HepG2 (cell line): Measurements from ENCODE around the gene ATP6V0E1. TPM values are rescaled to one million over a fixed set of nuclear protein-coding genes. Genes with fewer than 3 reads are reported as not detected.

Source experiments
- ATF7 ChIP-seq, 2 experiments: fragments of 450-650 bp in 1 of 2; sonication (generic) in 1 of 2; formaldehyde crosslinking in 1 of 2; IDR thresholded peaks; 2 replicates each; pipeline versions ENCODE4 v1.4.0 to v1.6.1; 2016 to 2020; ENCODE audit warnings: antibody characterized with exemption in 1 of 2, mild to moderate bottlenecking in 1 of 2, missing genetic modification reagents in 1 of 2
- KDM2A ChIP-seq: sonication (generic); formaldehyde crosslinking; IDR thresholded peaks from 2 replicates; pipeline ENCODE4 v1.4.0; 2020; ENCODE audit warnings: low read depth, missing genetic modification reagents, borderline replicate concordance
- NR3C1 ChIP-seq: sonication (generic); formaldehyde crosslinking; IDR thresholded peaks from 2 replicates; pipeline ENCODE4 v1.4.0; 2020; ENCODE audit warnings: missing genetic modification reagents
- POLR2A ChIP-seq, 2 experiments: IDR thresholded peaks; 2 replicates each; pipeline ENCODE4 v1.6.1; 2011; ENCODE audit warnings: low read depth in 2 of 2, low read length in 2 of 2, mild to moderate bottlenecking in 1 of 2, moderate library complexity in 1 of 2; ENCODE audit not compliant: insufficient read depth in 1 of 2
- SNAPC4 ChIP-seq: sonication (generic); formaldehyde crosslinking; IDR thresholded peaks from 2 replicates; pipeline ENCODE4 v1.4.0; 2020; ENCODE audit warnings: mild to moderate bottlenecking, missing genetic modification reagents
- THAP8 ChIP-seq: sonication (generic); formaldehyde crosslinking; IDR thresholded peaks from 2 replicates; pipeline ENCODE4 v1.5.1; 2020; ENCODE audit warnings: missing genetic modification reagents, mild to moderate bottlenecking, borderline replicate concordance
- ZFP37 ChIP-seq: sonication (generic); formaldehyde crosslinking; IDR thresholded peaks from 2 replicates; pipeline ENCODE4 v1.4.0; 2020; ENCODE audit warnings: missing genetic modification reagents, borderline replicate concordance
- ZNF407 ChIP-seq: sonication (generic); formaldehyde crosslinking; IDR thresholded peaks from one replicate; pipeline ENCODE4 v1.5.1; 2020; ENCODE audit warnings: mild to moderate bottlenecking, missing genetic modification reagents; ENCODE audit errors: not compliant biosample characterization
- ZNF446 ChIP-seq: sonication (generic); formaldehyde crosslinking; IDR thresholded peaks from 2 replicates; pipeline ENCODE4 v1.5.0; 2020; ENCODE audit warnings: mild to moderate bottlenecking, missing genetic modification reagents
- ZNF644 ChIP-seq: IDR thresholded peaks from 2 replicates; pipeline ENCODE4 v1.6.1; 2016; ENCODE audit warnings: low read depth
- ZNF879 ChIP-seq: sonication (generic); formaldehyde crosslinking; IDR thresholded peaks from 2 replicates; pipeline ENCODE4 v1.8.1; 2023; ENCODE audit warnings: missing genetic modification reagents
- ZSCAN20 ChIP-seq: sonication (generic); formaldehyde crosslinking; IDR thresholded peaks from 2 replicates; pipeline ENCODE4 v1.4.0; 2020; ENCODE audit warnings: missing genetic modification reagents, mild to moderate bottlenecking, borderline replicate concordance
- polyA plus RNA-seq, 8 experiments: library from polyadenylated mRNA; depleted of rRNA in 3 of 8; stranded (reverse) in 7 of 8; unstranded in 1 of 8; fragments of >200 nt; fragmentation: Illumina TruSeq in 4 of 8; extraction: Trizol in 4 of 8; gene quantifications; 2 replicates each; pipeline versions ENCODE4 v1.2.1 to v1.2.3, GENCODE V29; 2011 to 2016; ENCODE audit warnings: low read depth in 4 of 8, missing spikeins in 1 of 8, mixed read lengths in 1 of 8; ENCODE audit not compliant: insufficient read depth in 1 of 8
- total RNA-seq, 5 experiments: library from RNA; depleted of rRNA; stranded (reverse); fragments of >200 nt; fragmentation: Illumina TruSeq; extraction: Trizol; gene quantifications; 2 replicates each; pipeline ENCODE4 v1.2.3, GENCODE V29; 2016; ENCODE audit warnings: low read depth in 1 of 5
- TF ChIP-seq, protein P1 (sequence below): sonication (generic); formaldehyde crosslinking; IDR thresholded peaks from 2 replicates; pipeline ENCODE4 v1.5.0; 2020; ENCODE audit warnings: missing genetic modification reagents, mild to moderate bottlenecking, borderline replicate concordance

The ATP6V0E1 gene
- total and polyA plus RNA-seq, 2 of the 13 experiments (the other 11 are each of a cell fraction or from before 2014, with no cell fraction given) = 143 to 215 TPM

GRCh38 chr5:172958331-172959046 is 25.1 kb upstream of the ATP6V0E1 start (continued):
- TF ChIP-seq ZNF407 (CRISPR knock-in tag) (peak; percentile 6), KDM2A (peak; percentile 88), ZNF644 (no peak), NR3C1 (CRISPR knock-in tag) (no peak), ZNF446 (CRISPR knock-in tag) (no peak), SNAPC4 (CRISPR knock-in tag) (peak; percentile 94), ZSCAN20 (CRISPR knock-in tag) (no peak), ATF7 (IDR thresholded peaks at IDR 0.05) (no peak), ATF7 (CRISPR knock-in tag; IDR thresholded peaks at IDR 0.05) (no peak), THAP8 (no peak), ZNF879 (CRISPR knock-in tag) (no peak), POLR2A (IDR thresholded peaks at IDR 0.05; ENCODE audit: insufficient read depth in 1 of 2, low read depth in 2 of 2, low read length in 2 of 2) (peak in 1 of 2 experiments; percentile 41; a peak in 1 of 4 replicates), ZFP37 (CRISPR knock-in tag) (no peak)
- TF ChIP-seq, protein P1, sequence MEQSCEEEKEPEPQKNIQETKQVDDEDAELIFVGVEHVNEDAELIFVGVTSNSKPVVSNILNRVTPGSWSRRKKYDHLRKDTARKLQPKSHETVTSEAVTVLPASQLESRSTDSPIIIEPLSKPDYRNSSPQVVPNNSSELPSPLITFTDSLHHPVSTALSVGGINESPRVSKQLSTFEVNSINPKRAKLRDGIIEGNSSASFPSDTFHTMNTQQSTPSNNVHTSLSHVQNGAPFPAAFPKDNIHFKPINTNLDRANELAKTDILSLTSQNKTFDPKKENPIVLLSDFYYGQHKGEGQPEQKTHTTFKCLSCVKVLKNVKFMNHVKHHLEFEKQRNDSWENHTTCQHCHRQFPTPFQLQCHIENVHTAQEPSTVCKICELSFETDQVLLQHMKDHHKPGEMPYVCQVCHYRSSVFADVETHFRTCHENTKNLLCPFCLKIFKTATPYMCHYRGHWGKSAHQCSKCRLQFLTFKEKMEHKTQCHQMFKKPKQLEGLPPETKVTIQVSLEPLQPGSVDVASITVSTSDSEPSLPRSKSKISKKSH (CRISPR knock-in tag) = no peak
